Measurements from ENCODE around the gene CEP85L.

Gene CEP85L

DNA sequence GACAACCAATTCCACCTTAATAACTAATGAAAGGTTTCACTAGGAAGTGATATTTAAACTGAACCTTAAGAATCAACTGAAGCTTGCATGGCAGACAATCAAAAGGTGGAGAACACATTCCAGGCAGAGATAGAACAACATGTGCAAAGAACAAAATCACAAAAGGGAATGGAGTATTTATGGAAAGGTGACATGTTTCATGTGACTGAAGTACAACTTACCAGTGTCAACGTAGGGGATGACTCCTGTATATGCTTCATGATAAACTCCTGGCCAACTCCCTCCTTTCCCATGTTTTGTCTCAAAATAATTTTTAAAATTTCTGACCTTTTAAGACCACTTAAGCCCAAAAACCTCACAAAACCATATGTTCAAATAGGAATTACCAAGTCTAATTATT is 96.7 kb downstream of the CEP85L start:
- no peak for DNase-seq (ENCODE audit: low read depth, low spot score)
- no peak overlapping the region for H3K4me3 ChIP-seq (ENCODE audit: low read length)

DNA sequence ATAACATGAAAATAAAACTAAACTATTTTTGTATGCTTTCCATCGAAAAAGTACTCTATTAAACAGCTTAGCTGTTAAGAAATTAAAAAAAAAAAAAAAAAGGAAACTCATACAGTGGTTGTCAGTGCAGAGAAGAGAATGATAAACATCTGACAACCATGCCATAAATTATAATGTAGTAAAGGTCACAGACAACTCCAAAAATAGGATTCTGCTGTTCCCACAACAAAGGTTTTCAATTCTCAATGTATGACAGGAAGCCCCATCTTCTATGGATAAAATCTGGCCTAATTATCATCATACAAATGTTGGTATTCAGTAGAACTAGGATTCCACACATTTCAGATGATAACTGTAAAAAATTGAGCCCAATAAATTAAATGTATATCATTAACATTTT is 98.3 kb downstream of the CEP85L start:
- H3K4me3 ChIP-seq (ENCODE audit: low read length): no peak overlapping the region
- peak; percentile 31 for DNase-seq (ENCODE audit: low read depth, low spot score)

DNA sequence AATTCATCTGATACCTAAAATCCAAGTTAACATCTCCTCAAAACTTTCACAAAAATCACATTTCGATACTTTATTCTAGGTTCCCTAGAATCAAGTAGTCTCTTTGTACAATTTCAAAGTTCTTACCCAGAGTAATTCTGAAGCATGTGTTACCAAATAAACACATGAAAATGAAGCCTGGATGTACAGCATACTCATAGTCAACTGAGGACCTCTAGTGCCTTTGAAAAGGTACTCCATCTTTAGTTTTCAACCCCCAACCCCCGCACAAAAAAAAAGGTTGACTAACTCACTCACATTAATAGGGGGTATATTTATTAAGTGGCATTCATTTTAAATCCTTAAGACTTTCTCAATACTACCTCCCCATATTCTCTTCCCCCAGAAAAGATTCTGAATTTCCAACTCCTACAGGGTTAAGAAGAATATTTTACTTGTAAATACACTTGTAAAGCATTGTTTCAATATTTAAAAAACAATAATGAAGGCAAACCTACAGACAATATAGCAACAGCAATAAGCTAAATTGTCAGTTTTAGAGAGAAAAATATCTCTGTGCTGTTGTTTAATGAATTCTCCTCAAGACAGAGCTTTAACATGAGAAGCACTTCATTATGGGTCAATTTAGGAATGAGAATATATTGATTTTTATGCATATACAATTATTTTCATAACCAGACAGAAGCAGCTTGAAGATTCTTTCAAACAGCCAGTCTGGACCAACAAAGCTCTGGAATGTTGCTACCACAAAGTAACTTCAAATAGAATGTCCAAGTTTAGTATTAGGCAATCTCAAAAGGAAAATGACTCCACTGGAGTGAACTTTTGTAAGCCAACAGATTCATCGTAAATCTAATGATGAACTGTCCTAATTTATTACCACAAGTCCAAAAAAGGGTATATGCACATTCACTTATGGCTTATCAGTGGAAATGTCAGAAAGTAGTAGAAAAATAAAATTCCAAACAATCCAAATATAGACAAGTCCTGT is 100.0 kb downstream of the CEP85L start:
- DNase-seq (ENCODE audit: low read depth, low spot score): peak; percentile 54
- no peak overlapping the region for H3K4me3 ChIP-seq (ENCODE audit: low read length)

- no peak overlapping the region for H3K4me3 ChIP-seq (ENCODE audit: low read length)
- no peak for DNase-seq (ENCODE audit: low read depth, low spot score)
These were observed 102.8 kb downstream of the CEP85L start for GRCh38 chr6:118548613-118549012.

DNA sequence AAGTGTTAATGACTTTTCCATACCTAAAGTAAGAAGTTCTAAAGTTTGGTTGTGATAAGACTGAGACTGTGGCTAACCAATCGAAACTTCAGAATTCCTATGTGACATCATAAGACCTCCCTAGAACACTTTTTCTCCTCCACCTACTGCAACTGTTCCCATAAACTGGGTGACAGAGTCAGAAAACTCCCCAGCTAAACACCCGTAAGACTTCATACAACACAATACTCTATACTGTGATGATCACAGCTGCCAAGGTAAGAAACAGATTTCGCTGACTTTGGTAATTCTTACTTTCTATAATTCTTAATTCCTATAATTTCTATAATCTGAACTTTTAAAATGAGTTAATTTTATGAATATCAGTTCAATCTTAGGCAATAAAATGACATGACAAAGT is 103.3 kb downstream of the CEP85L start, which contains the start of gene PLN:
TSS of gene PLN (plus strand) at position 161 of the 400 bp plus-strand sequence. CDS start 10,626 bp downstream, outside the sequence.
- no peak within 1 kb of the TSS for H3K4me3 ChIP-seq (ENCODE audit: low read length)
- no peak for DNase-seq (ENCODE audit: low read depth, low spot score)

- DNase-seq (ENCODE audit: low read depth, low spot score): no peak
- no peak overlapping the region for H3K4me3 ChIP-seq (ENCODE audit: low read length)
These were observed 104.5 kb downstream of the CEP85L start for GRCh38 chr6:118546880-118547218.

GRCh38 chr6:118546164-118546879 is 105.1 kb downstream of the CEP85L start:
- no peak overlapping the region for H3K4me3 ChIP-seq (ENCODE audit: low read length)
- no peak for DNase-seq (ENCODE audit: low read depth, low spot score)

- no peak overlapping the region for H3K4me3 ChIP-seq (ENCODE audit: low read length)
- no peak for DNase-seq (ENCODE audit: low read depth, low spot score)
These were observed 107.3 kb downstream of the CEP85L start for GRCh38 chr6:118544105-118544504.

- no peak for DNase-seq (ENCODE audit: low read depth, low spot score)
These were observed 109.0 kb downstream of the CEP85L start for GRCh38 chr6:118542184-118542952.

GRCh38 chr6:118537574-118537973 is 113.8 kb downstream of the CEP85L start:
- DNase-seq (ENCODE audit: low read depth, low spot score): no peak
- H3K4me3 ChIP-seq (ENCODE audit: low read length): no peak overlapping the region

More at GRCh38 chr6:118542184-118542952, 109.0 kb downstream of the CEP85L start:
- no peak overlapping the region for H3K4me3 ChIP-seq (ENCODE audit: low read length)

GRCh38 chr6:118536478-118536877 is 114.9 kb downstream of the CEP85L start:
- no peak for DNase-seq (ENCODE audit: low read depth, low spot score)
- no peak overlapping the region for H3K4me3 ChIP-seq (ENCODE audit: low read length)

GRCh38 chr6:118535176-118535844 is 116.1 kb downstream of the CEP85L start:
- DNase-seq (ENCODE audit: low read depth, low spot score): no peak
- H3K4me3 ChIP-seq (ENCODE audit: low read length): no peak overlapping the region

- H3K4me3 ChIP-seq (ENCODE audit: low read length): no peak overlapping the region
- no peak for DNase-seq (ENCODE audit: low read depth, low spot score)
These were observed 120.4 kb downstream of the CEP85L start for GRCh38 chr6:118530942-118531341.

GRCh38 chr6:118529756-118530155 is 121.6 kb downstream of the CEP85L start:
- DNase-seq (ENCODE audit: low read depth, low spot score): no peak
- no peak overlapping the region for H3K4me3 ChIP-seq (ENCODE audit: low read length)

DNA sequence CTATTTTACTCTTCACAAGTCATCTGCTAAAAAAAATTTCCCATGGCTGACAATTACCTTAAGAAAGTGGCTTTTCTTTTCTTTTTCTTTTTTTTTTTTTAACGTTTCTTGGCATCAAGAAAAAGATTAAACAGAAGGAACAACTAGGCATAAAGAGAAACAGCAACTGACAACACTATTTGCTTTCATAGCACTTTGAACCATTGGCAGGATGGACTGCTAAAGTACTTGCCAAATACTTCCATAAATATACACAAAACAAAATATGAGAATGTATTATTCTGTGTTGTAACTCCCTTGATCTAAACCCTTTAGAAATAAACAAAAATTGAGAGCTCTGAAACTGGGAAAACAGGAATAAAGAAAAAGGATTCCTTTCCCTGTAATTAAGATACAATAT is 123.3 kb downstream of the CEP85L start:
- H3K4me3 ChIP-seq (ENCODE audit: low read length): no peak overlapping the region
- no peak for DNase-seq (ENCODE audit: low read depth, low spot score)

DNA sequence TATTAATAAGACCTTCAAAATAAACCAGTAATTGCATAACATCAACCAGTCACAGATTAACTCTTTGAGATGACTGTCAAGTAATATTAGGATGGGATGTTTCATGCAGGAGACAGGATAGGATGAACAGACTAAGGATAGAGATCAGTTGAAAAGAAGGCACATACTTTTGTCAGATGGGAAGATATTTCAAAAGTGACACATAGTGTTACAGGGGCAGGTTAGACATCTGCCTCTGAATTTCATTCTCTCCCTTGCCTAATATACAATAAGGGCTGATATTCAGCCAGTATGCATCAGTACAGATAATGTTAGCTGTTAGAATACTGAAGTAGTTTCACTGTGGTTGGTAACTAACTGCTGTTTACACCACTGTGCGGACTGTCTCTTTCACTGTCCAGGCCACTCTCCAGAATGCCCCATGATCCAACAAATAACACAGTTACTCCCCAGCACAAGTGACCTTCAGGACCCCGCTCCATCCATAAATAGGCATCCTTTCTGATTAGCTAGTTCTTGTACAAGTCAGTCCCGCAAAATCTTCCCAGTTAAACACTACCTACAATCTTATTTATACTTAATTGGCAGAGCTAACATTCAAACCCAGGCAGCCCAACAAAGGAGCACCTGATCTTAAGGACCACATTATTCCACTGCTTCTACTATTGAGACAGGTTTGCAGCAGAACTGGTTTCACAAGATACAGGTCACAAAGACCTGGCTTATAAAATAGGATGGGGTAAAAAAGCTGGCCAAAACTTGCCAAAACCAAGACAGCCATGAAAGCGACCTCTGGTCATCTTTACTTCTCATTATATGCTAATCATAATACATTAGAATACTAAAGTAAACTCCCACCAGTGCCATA is 125.2 kb downstream of the CEP85L start:
- H3K4me3 ChIP-seq (ENCODE audit: low read length): no peak overlapping the region
- DNase-seq (ENCODE audit: low read depth, low spot score): no peak

DNA sequence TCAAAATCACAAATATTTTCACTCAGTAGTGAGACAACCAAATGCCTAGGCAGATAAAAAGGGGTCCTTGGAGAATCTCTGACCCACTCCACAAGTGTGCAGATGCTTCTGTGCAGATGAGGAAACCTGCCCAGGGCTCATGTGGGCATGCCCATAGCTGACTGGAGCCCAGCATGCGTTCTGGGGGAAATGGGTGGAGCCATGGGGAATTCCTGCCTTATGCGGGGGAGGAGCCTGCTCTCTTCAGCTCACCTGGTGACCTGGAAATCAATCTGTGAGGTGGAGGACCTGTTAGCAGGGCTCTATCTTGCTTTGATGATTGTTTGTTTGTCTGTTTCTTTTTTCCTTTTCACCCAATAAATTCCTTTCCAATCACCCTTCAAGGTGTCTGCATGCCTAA is 126.7 kb downstream of the CEP85L start:
- H3K4me3 ChIP-seq (ENCODE audit: low read length): no peak overlapping the region
- no peak for DNase-seq (ENCODE audit: low read depth, low spot score)

DNA sequence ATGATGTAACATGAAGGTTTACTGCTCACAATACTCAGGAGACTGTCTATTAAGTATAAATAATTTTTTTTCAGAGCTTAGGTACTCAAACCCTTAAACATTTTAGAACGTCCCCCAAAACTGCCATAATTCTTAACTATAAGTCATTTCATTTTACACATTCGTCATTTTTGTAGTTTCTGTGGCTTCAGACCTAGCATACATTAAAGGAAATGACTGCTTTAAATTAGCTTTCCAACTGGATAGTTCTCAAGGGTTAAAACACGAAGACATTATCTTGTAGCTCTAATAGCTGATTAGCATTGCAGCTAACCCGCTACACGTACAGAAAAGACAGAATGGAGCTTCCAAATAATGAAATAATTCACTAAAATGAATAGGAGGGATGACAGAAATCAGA is 128.2 kb downstream of the CEP85L start:
- H3K4me3 ChIP-seq (ENCODE audit: low read length): no peak overlapping the region
- DNase-seq (ENCODE audit: low read depth, low spot score): no peak
